Neural progenitor cell (in vitro differentiated cells): ENCODE data around the gene AATK.

ENCODE experiments used
- CTCF ChIP-seq: fragments of 200-600 bp; sonication (generic); IDR thresholded peaks from 2 replicates; pipeline ENCODE4 v1.5.1; 2017; ENCODE audit warnings: antibody characterized with exemption, mild to moderate bottlenecking
- EZH2 ChIP-seq: fragments of 200-600 bp; sonication (generic); IDR thresholded peaks from 2 replicates; pipeline ENCODE4 v1.6.1; 2017; ENCODE audit warnings: antibody characterized with exemption, mild to moderate bottlenecking, moderate library complexity
- EZH2phosphoT487 ChIP-seq: fragments of 200-600 bp; sonication (generic); IDR thresholded peaks from 2 replicates; pipeline ENCODE4 v1.6.1; 2017; ENCODE audit warnings: antibody characterized with exemption

GRCh38 chr17:81173762-81174155 lies 7.7 kb upstream of the AATK start:
- TF ChIP-seq CTCF (no peak), EZH2phosphoT487 (no peak), EZH2 (no peak)
